HFF-Myc (cell line): ENCODE data around the gene HTT.

Experiments used
- DNase-seq: peaks from one replicate; pipeline ENCODE4 v3.0.0-alpha.2; 2011; ENCODE audit warnings: low read depth; ENCODE audit errors: extremely low read depth
- H3K4me3 ChIP-seq: replicated peaks from 2 replicates; pipeline ENCODE4 v1.5.1; 2011; ENCODE audit warnings: low read depth, mild to moderate bottlenecking, control low read depth, low read length
- CTCF ChIP-seq: IDR thresholded peaks from 2 replicates; pipeline ENCODE4 v1.5.1; 2012; ENCODE audit warnings: mild to moderate bottlenecking, low read depth, low read length, control low read depth; ENCODE audit errors: missing control alignments

The HTT gene

GRCh38 chr4:3233391-3234071 is 159.1 kb downstream of the HTT start:
- no peak for DNase-seq
- H3K4me3 ChIP-seq, result no peak overlapping the region
- no peak for TF ChIP-seq CTCF

- no peak for TF ChIP-seq CTCF
- no peak for DNase-seq
- no peak overlapping the region for H3K4me3 ChIP-seq
Measured at GRCh38 chr4:3234171-3235029, 159.9 kb downstream of the HTT start.

- no peak for DNase-seq
- TF ChIP-seq CTCF, result no peak
Measured at GRCh38 chr4:3235030-3235345, 160.5 kb downstream of the HTT start.

GRCh38 chr4:3235581-3235980 is 161.1 kb downstream of the HTT start:
- no peak for DNase-seq
- H3K4me3 ChIP-seq, result no peak overlapping the region
- no peak for TF ChIP-seq CTCF

More at GRCh38 chr4:3235030-3235345, 160.5 kb downstream of the HTT start:
- no peak overlapping the region for H3K4me3 ChIP-seq

- TF ChIP-seq CTCF, result no peak
- DNase-seq, result no peak
- H3K4me3 ChIP-seq, result no peak overlapping the region
Measured at GRCh38 chr4:3236326-3236878, 161.9 kb downstream of the HTT start.

- DNase-seq, result no peak
- no peak for TF ChIP-seq CTCF
- H3K4me3 ChIP-seq, result no peak overlapping the region
Measured at GRCh38 chr4:3237266-3237665, 162.8 kb downstream of the HTT start.
